ENCODE measurements around the gene DLEC1.

Gene DLEC1

DNA sequence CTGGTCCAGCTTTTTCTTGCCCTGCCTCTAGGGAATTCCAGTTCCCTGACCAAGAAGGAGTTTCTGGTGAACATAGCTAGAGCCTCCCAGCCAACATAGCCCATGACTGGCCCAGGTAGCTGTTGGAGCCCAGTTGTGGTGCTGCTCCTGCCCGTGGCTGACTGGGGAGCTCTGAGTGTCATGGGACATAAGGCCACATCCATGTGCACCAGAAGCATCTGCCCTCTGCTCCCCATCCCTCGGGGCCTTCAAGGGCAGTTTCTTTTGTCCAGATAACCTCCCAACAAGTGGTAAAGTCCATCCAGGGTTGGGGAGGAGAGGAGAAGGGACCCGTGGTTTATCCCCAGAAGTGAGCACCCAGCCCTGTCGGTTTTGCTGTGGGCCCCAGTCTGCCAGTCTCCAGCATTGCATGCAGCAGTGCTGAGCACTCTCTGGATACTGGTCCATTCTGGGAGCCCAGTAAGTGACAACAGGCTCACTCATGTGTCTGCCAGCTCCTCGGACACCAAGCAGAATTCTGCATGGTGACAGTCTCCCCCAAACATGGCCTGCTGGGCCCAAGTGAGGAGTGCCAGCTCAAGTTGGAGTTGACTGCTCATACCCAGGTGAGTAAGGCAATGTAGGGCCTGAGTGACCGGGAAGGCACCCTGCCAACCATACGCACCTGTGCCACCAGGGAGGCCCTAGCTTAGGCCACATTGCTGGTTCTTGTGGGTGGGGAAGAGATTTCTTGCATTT is 69.1 kb downstream of the DLEC1 start:
- Histone ChIP-seq H3K4me1 (no peaks in the 10 kb centered on the region), H3K27me3 (ENCODE audit: control insufficient read depth, insufficient read depth, low read length) (no peaks in the 10 kb centered on the region), H3K4me2 (ENCODE audit: low read length) (no peak overlapping the region), H3K9me3 (ENCODE audit: control insufficient read depth, low read length) (no peaks in the 10 kb centered on the region), H3K79me2 (no peaks in the 10 kb centered on the region), H2AFZ (no peak overlapping the region), H3K4me3 (ENCODE audit: low read depth, low read length) (no peak overlapping the region), H3K9ac (no peak overlapping the region), H3K27ac (no peak overlapping the region), H3K36me3 (ENCODE audit: control insufficient read depth, insufficient read depth, low read length) (no peaks in the 10 kb centered on the region)
- TF ChIP-seq, protein P1, sequence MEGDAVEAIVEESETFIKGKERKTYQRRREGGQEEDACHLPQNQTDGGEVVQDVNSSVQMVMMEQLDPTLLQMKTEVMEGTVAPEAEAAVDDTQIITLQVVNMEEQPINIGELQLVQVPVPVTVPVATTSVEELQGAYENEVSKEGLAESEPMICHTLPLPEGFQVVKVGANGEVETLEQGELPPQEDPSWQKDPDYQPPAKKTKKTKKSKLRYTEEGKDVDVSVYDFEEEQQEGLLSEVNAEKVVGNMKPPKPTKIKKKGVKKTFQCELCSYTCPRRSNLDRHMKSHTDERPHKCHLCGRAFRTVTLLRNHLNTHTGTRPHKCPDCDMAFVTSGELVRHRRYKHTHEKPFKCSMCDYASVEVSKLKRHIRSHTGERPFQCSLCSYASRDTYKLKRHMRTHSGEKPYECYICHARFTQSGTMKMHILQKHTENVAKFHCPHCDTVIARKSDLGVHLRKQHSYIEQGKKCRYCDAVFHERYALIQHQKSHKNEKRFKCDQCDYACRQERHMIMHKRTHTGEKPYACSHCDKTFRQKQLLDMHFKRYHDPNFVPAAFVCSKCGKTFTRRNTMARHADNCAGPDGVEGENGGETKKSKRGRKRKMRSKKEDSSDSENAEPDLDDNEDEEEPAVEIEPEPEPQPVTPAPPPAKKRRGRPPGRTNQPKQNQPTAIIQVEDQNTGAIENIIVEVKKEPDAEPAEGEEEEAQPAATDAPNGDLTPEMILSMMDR (IDR thresholded peaks at IDR 0.05): no peak

DNA sequence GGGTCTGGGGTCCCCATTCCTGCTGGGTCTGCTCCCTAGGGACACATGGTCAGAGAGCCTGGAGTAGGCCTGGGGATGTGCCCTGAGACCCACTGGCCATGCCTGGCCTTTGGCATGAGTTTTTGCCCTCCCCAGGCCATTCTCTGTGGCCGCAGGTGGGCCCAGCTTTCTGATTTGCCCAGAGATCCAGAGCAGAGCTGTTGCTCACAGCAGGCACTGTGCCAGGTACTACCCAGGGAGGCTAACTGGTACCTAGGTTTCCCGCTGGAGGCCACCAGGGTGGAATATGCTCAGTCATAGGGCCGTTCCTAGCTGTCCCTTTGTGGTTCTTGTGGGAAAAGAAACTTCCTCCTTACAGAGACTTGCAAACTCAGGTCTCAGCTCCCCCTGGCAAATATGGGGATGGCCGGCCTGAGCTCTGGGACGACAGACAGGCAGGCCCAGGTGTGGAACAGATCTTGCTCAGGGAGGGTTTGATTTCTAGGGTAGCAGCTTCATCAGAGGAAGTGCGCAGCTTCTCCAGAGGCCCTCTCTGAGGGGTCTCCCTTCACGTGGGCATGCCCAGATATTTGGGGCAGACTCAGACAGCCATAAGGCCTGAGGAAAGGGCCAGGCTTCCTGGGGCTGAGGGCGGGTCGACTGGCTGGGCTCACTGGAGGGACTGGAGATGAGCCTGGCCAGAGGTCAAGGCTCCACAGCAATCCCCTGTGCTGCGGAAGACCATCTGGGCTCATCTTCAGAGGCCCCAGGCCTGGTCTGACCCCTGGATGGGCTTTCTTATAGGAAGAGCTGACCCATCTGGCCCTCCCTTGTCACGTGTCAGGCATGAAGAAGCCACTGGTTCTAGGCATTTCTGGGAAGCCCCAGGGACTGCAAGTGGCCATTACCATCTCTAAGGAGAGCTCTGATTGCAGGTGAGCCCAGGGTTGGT is 69.9 kb downstream of the DLEC1 start:
- H3K4me3 ChIP-seq (ENCODE audit: low read depth, low read length): no peak overlapping the region
- no peak overlapping the region for H3K9ac ChIP-seq
- no peaks in the 10 kb centered on the region for H3K9me3 ChIP-seq (ENCODE audit: control insufficient read depth, low read length)
- no peaks in the 10 kb centered on the region for H3K4me1 ChIP-seq
- TF ChIP-seq, protein P1 (IDR thresholded peaks at IDR 0.05): no peak
- no peak overlapping the region for H2AFZ ChIP-seq
- no peaks in the 10 kb centered on the region for H3K27me3 ChIP-seq (ENCODE audit: control insufficient read depth, insufficient read depth, low read length)
- H3K79me2 ChIP-seq: no peaks in the 10 kb centered on the region
- no peak overlapping the region for H3K27ac ChIP-seq
- H3K36me3 ChIP-seq (ENCODE audit: control insufficient read depth, insufficient read depth, low read length): no peaks in the 10 kb centered on the region
- H3K4me2 ChIP-seq (ENCODE audit: low read length): no peak overlapping the region

- TF ChIP-seq, protein P1 (IDR thresholded peaks at IDR 0.05): no peak
- no peak overlapping the region for H3K27ac ChIP-seq
- H3K4me3 ChIP-seq (ENCODE audit: low read depth, low read length): no peak overlapping the region
- no peak overlapping the region for H2AFZ ChIP-seq
- H3K27me3 ChIP-seq (ENCODE audit: control insufficient read depth, insufficient read depth, low read length): no peaks in the 10 kb centered on the region
- H3K4me1 ChIP-seq: no peaks in the 10 kb centered on the region
- no peaks in the 10 kb centered on the region for H3K79me2 ChIP-seq
- H3K4me2 ChIP-seq (ENCODE audit: low read length): no peak overlapping the region
- H3K9ac ChIP-seq: no peak overlapping the region
- no peaks in the 10 kb centered on the region for H3K36me3 ChIP-seq (ENCODE audit: control insufficient read depth, insufficient read depth, low read length)
- no peaks in the 10 kb centered on the region for H3K9me3 ChIP-seq (ENCODE audit: control insufficient read depth, low read length)
Measured at GRCh38 chr3:38109580-38110313, 70.7 kb downstream of the DLEC1 start.

GRCh38 chr3:38110314-38111050 is 71.5 kb downstream of the DLEC1 start:
- TF ChIP-seq, protein P1 (IDR thresholded peaks at IDR 0.05): no peak

More at GRCh38 chr3:38110314-38111050, 71.5 kb downstream of the DLEC1 start:
- Histone ChIP-seq H3K79me2 (no peaks in the 10 kb centered on the region), H3K27ac (no peak overlapping the region), H3K4me3 (ENCODE audit: low read depth, low read length) (no peak overlapping the region), H3K9ac (no peak overlapping the region), H3K27me3 (ENCODE audit: control insufficient read depth, insufficient read depth, low read length) (no peaks in the 10 kb centered on the region), H3K4me2 (ENCODE audit: low read length) (no peak overlapping the region), H2AFZ (no peak overlapping the region), H3K4me1 (no peaks in the 10 kb centered on the region), H3K36me3 (ENCODE audit: control insufficient read depth, insufficient read depth, low read length) (no peaks in the 10 kb centered on the region), H3K9me3 (ENCODE audit: control insufficient read depth, low read length) (no peaks in the 10 kb centered on the region)
